ENCODE measurements around the gene ZBTB8OS.
"Not testable (repeated sequence)": the region's sequence is repeated elsewhere in the genome, so short reads cannot be mapped to it uniquely, and the experiment has no call there.

Gene ZBTB8OS

GRCh38 chr1:32650248-32650751 is at the start of gene ZBTB8OS:
TSS of gene ZBTB8OS (minus strand) at chr1:32650550. CDS start at chr1:32650529, 21 bp downstream.
- H3K9ac ChIP-seq (ENCODE audit: low read depth, low read length) = peak within 1 kb of the TSS; percentile 100
- peak within 1 kb of the TSS; percentile 97 for H3K27ac ChIP-seq (ENCODE audit: low read length)
- no peaks in the 10 kb centered on the region for H3K27me3 ChIP-seq (ENCODE audit: insufficient read depth, low read length)
- peaks cover 42% of the 10 kb centered on the region for H3K36me3 ChIP-seq (ENCODE audit: insufficient read depth, low read depth, low read length)
- peak within 1 kb of the TSS; percentile 98 for H3K4me3 ChIP-seq (ENCODE audit: low read length)
- peaks cover 18% of the 10 kb centered on the region for H3K4me1 ChIP-seq (ENCODE audit: insufficient read depth, low read length)
- H3K9me3 ChIP-seq (ENCODE audit: insufficient read depth, low read depth, low read length) = no peaks in the 10 kb centered on the region

- not testable (repeated sequence) for H3K4me1 ChIP-seq (ENCODE audit: insufficient read depth, low read length); H3K27ac ChIP-seq (ENCODE audit: low read length); H3K9ac ChIP-seq (ENCODE audit: low read depth, low read length); H3K36me3 ChIP-seq (ENCODE audit: insufficient read depth, low read depth, low read length); H3K4me3 ChIP-seq (ENCODE audit: low read length); H3K9me3 ChIP-seq (ENCODE audit: insufficient read depth, low read depth, low read length)
- peaks cover 11% of the 10 kb centered on the region for H3K27me3 ChIP-seq (ENCODE audit: insufficient read depth, low read length)
These were observed 46.6 kb upstream of the ZBTB8OS start for GRCh38 chr1:32696996-32697395.

- H3K4me3 ChIP-seq (ENCODE audit: low read length) = no peak overlapping the region
- peaks cover 1% of the 10 kb centered on the region; the same call in 1 of the 2 replicates for H3K27me3 ChIP-seq (ENCODE audit: insufficient read depth, low read length)
- no peaks in the 10 kb centered on the region for H3K4me1 ChIP-seq (ENCODE audit: insufficient read depth, low read length)
- H3K9ac ChIP-seq (ENCODE audit: low read depth, low read length) = no peak overlapping the region
- H3K27ac ChIP-seq (ENCODE audit: low read length) = no peak overlapping the region
- H3K36me3 ChIP-seq (ENCODE audit: insufficient read depth, low read depth, low read length) = no peaks in the 10 kb centered on the region
- H3K9me3 ChIP-seq (ENCODE audit: insufficient read depth, low read depth, low read length) = no peaks in the 10 kb centered on the region
These were observed 45.7 kb upstream of the ZBTB8OS start for GRCh38 chr1:32696041-32696440.

GRCh38 chr1:32695098-32695904 is 45.0 kb upstream of the ZBTB8OS start:
- no peak overlapping the region for H3K4me3 ChIP-seq (ENCODE audit: low read length)
- H3K9ac ChIP-seq (ENCODE audit: low read depth, low read length) = no peak overlapping the region
- H3K36me3 ChIP-seq (ENCODE audit: insufficient read depth, low read depth, low read length) = no peaks in the 10 kb centered on the region
- H3K27ac ChIP-seq (ENCODE audit: low read length) = no peak overlapping the region
- no peaks in the 10 kb centered on the region for H3K27me3 ChIP-seq (ENCODE audit: insufficient read depth, low read length)
- H3K9me3 ChIP-seq (ENCODE audit: insufficient read depth, low read depth, low read length) = no peaks in the 10 kb centered on the region
- H3K4me1 ChIP-seq (ENCODE audit: insufficient read depth, low read length) = no peaks in the 10 kb centered on the region

- Histone ChIP-seq H3K36me3 (ENCODE audit: insufficient read depth, low read depth, low read length) (no peaks in the 10 kb centered on the region), H3K27me3 (ENCODE audit: insufficient read depth, low read length) (no peaks in the 10 kb centered on the region), H3K9me3 (ENCODE audit: insufficient read depth, low read depth, low read length) (no peaks in the 10 kb centered on the region), H3K27ac (ENCODE audit: low read length) (no peak overlapping the region), H3K4me1 (ENCODE audit: insufficient read depth, low read length) (no peaks in the 10 kb centered on the region), H3K9ac (ENCODE audit: low read depth, low read length) (no peak overlapping the region), H3K4me3 (ENCODE audit: low read length) (no peak overlapping the region)
These were observed 43.3 kb upstream of the ZBTB8OS start for GRCh38 chr1:32693455-32694174.

- Histone ChIP-seq H3K9ac (ENCODE audit: low read depth, low read length) (no peak overlapping the region), H3K27ac (ENCODE audit: low read length) (no peak overlapping the region), H3K27me3 (ENCODE audit: insufficient read depth, low read length) (no peaks in the 10 kb centered on the region), H3K4me3 (ENCODE audit: low read length) (no peak overlapping the region), H3K9me3 (ENCODE audit: insufficient read depth, low read depth, low read length) (no peaks in the 10 kb centered on the region), H3K4me1 (ENCODE audit: insufficient read depth, low read length) (no peaks in the 10 kb centered on the region), H3K36me3 (ENCODE audit: insufficient read depth, low read depth, low read length) (peaks cover 53% of the 10 kb centered on the region)
These were observed 36.0 kb upstream of the ZBTB8OS start for GRCh38 chr1:32686387-32686786.

GRCh38 chr1:32685498-32685897 is 35.1 kb upstream of the ZBTB8OS start:
- Histone ChIP-seq H3K4me1 (ENCODE audit: insufficient read depth, low read length) (no peaks in the 10 kb centered on the region), H3K4me3 (ENCODE audit: low read length) (no peak overlapping the region), H3K9ac (ENCODE audit: low read depth, low read length) (no peak overlapping the region), H3K9me3 (ENCODE audit: insufficient read depth, low read depth, low read length) (no peaks in the 10 kb centered on the region), H3K27me3 (ENCODE audit: insufficient read depth, low read length) (no peaks in the 10 kb centered on the region), H3K27ac (ENCODE audit: low read length) (no peak overlapping the region), H3K36me3 (ENCODE audit: insufficient read depth, low read depth, low read length) (peaks cover 61% of the 10 kb centered on the region)

GRCh38 chr1:32684167-32684811 is 33.9 kb upstream of the ZBTB8OS start:
- no peaks in the 10 kb centered on the region for H3K27me3 ChIP-seq (ENCODE audit: insufficient read depth, low read length)
- no peak overlapping the region for H3K9ac ChIP-seq (ENCODE audit: low read depth, low read length)
- no peaks in the 10 kb centered on the region for H3K4me1 ChIP-seq (ENCODE audit: insufficient read depth, low read length)
- H3K9me3 ChIP-seq (ENCODE audit: insufficient read depth, low read depth, low read length) = no peaks in the 10 kb centered on the region
- H3K36me3 ChIP-seq (ENCODE audit: insufficient read depth, low read depth, low read length) = peaks cover 73% of the 10 kb centered on the region
- H3K27ac ChIP-seq (ENCODE audit: low read length) = no peak overlapping the region
- no peak overlapping the region for H3K4me3 ChIP-seq (ENCODE audit: low read length)

GRCh38 chr1:32683397-32683796 is 33.0 kb upstream of the ZBTB8OS start:
- H3K4me3 ChIP-seq (ENCODE audit: low read length) = no peak overlapping the region
- no peaks in the 10 kb centered on the region for H3K4me1 ChIP-seq (ENCODE audit: insufficient read depth, low read length)
- H3K9me3 ChIP-seq (ENCODE audit: insufficient read depth, low read depth, low read length) = no peaks in the 10 kb centered on the region
- no peaks in the 10 kb centered on the region for H3K27me3 ChIP-seq (ENCODE audit: insufficient read depth, low read length)
- H3K36me3 ChIP-seq (ENCODE audit: insufficient read depth, low read depth, low read length) = peaks cover 82% of the 10 kb centered on the region
- H3K27ac ChIP-seq (ENCODE audit: low read length) = no peak overlapping the region
- no peak overlapping the region for H3K9ac ChIP-seq (ENCODE audit: low read depth, low read length)

GRCh38 chr1:32681999-32682398 is 31.6 kb upstream of the ZBTB8OS start:
- Histone ChIP-seq H3K9ac (ENCODE audit: low read depth, low read length) (no peak overlapping the region), H3K27me3 (ENCODE audit: insufficient read depth, low read length) (no peaks in the 10 kb centered on the region), H3K27ac (ENCODE audit: low read length) (no peak overlapping the region), H3K4me3 (ENCODE audit: low read length) (no peak overlapping the region), H3K36me3 (ENCODE audit: insufficient read depth, low read depth, low read length) (peaks cover 96% of the 10 kb centered on the region), H3K9me3 (ENCODE audit: insufficient read depth, low read depth, low read length) (no peaks in the 10 kb centered on the region), H3K4me1 (ENCODE audit: insufficient read depth, low read length) (no peaks in the 10 kb centered on the region)

GRCh38 chr1:32681509-32681908 is 31.2 kb upstream of the ZBTB8OS start:
- H3K4me3 ChIP-seq (ENCODE audit: low read length) = no peak overlapping the region

More at GRCh38 chr1:32681509-32681908, 31.2 kb upstream of the ZBTB8OS start:
- no peak overlapping the region for H3K27ac ChIP-seq (ENCODE audit: low read length)
- no peaks in the 10 kb centered on the region for H3K4me1 ChIP-seq (ENCODE audit: insufficient read depth, low read length)
- peaks cover 100% of the 10 kb centered on the region for H3K36me3 ChIP-seq (ENCODE audit: insufficient read depth, low read depth, low read length)
- H3K9me3 ChIP-seq (ENCODE audit: insufficient read depth, low read depth, low read length) = no peaks in the 10 kb centered on the region
- H3K27me3 ChIP-seq (ENCODE audit: insufficient read depth, low read length) = no peaks in the 10 kb centered on the region
- no peak overlapping the region for H3K9ac ChIP-seq (ENCODE audit: low read depth, low read length)

Measured in iPS-20b (cell line).